ENCODE data around the gene HTT-AS.

The HTT-AS gene

GRCh38 chr4:3025881-3026280, 48.5 kb downstream of the HTT-AS start:
- no peak for DNase-seq

- no peak for DNase-seq
Observed at GRCh38 chr4:3022651-3023050, 51.7 kb downstream of the HTT-AS start.

- DNase-seq, result no peak
Observed at GRCh38 chr4:3022112-3022511, 52.2 kb downstream of the HTT-AS start.

GRCh38 chr4:3021627-3022026, 52.7 kb downstream of the HTT-AS start:
- no peak for DNase-seq

- no peak for DNase-seq
Observed at GRCh38 chr4:3021127-3021526, 53.2 kb downstream of the HTT-AS start.

GRCh38 chr4:3019145-3019846, 55.0 kb downstream of the HTT-AS start:
- peak; percentile 54 for DNase-seq

GRCh38 chr4:3017504-3017903, 56.8 kb downstream of the HTT-AS start:
- no peak for DNase-seq

GRCh38 chr4:3016961-3017360, 57.4 kb downstream of the HTT-AS start:
- no peak for DNase-seq

GRCh38 chr4:3013839-3014350, 60.4 kb downstream of the HTT-AS start:
- no peak for DNase-seq
